ENCODE data around the gene ADCY3. TPM values are rescaled to one million over a fixed set of nuclear protein-coding genes. Genes with fewer than 3 reads are reported as not detected.

The ADCY3 gene
- total RNA-seq, 1 experiment from 2014 or later: 39.5 TPM

DNA sequence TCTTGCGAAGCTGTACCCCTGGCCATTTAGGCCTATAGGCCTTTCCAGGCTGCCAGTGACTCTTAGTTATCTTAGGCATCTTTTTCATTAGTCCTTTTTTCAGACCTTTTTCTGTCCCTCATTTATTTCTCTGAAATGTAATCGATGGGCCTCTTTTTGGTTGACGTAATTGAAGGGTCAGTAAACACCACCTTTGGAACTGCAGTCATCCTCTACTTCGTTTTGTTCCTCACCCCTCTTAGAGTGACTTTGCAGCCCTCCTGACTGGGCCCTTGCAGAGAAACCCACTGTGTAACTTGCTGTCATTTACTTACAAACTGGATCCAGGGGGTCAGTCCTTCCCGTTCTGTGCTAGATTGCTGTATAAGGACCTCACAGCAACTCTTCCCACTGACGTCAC lies 103.6 kb downstream of the ADCY3 start:
- Histone ChIP-seq H2AFZ (ENCODE audit: low read length) (no peak overlapping the region), H2BK120ac (ENCODE audit: low read depth, low read length, poor library complexity, severe bottlenecking) (no peak overlapping the region), H4K8ac (replicated peaks; ENCODE audit: insufficient read length, low read depth, low read length) (no peak overlapping the region), H3K56ac (ENCODE audit: insufficient read length, low read depth, low read length) (no peak overlapping the region), H2AK5ac (ENCODE audit: insufficient read length, low read length) (no peak overlapping the region), H3K23me2 (ENCODE audit: insufficient read length, low read depth, low read length, poor library complexity, severe bottlenecking) (no peaks in the 10 kb centered on the region), H3K79me1 (ENCODE audit: insufficient read depth, low read depth, low read length, poor library complexity, severe bottlenecking) (no peaks in the 10 kb centered on the region), H4K91ac (ENCODE audit: insufficient read length, low read depth, low read length) (no peak overlapping the region), H3K27ac (ENCODE audit: insufficient read length, low read depth, low read length) (no peak overlapping the region), H2BK12ac (ENCODE audit: insufficient read length, low read depth, low read length) (no peak overlapping the region), H3K18ac (ENCODE audit: insufficient read length, low read depth, low read length) (no peak overlapping the region), H2BK20ac (ENCODE audit: low read depth, low read length, poor library complexity, severe bottlenecking) (no peak overlapping the region), H3K9me3 (ENCODE audit: control insufficient read depth, low read depth, low read length) (no peaks in the 10 kb centered on the region), H3K14ac (ENCODE audit: insufficient read depth, low read length) (no peak overlapping the region), H3K4me2 (ENCODE audit: insufficient read depth, insufficient read length, low read length) (no peak overlapping the region), H3K79me2 (ENCODE audit: insufficient read depth, low read length) (0 out of 2 replicates have a peak, but pooled peaks cover 2% of the 10 kb centered on the region), H4K5ac (ENCODE audit: insufficient read length, low read depth, low read length) (no peak overlapping the region), H3K23ac (ENCODE audit: insufficient read length, low read depth, low read length) (no peak overlapping the region), H3K4me1 (ENCODE audit: insufficient read depth, low read length) (peaks cover 4% of the 10 kb centered on the region; the same call in 1 of the 2 replicates), H3K27me3 (ENCODE audit: insufficient read depth, low read length) (no peaks in the 10 kb centered on the region), H2BK5ac (ENCODE audit: insufficient read length, low read length) (no peak overlapping the region), H3K9ac (ENCODE audit: extremely low read depth, insufficient read length, low read length) (no peak overlapping the region), H3K4ac (ENCODE audit: low read depth, low read length) (no peak overlapping the region), H4K20me1 (ENCODE audit: control insufficient read depth, insufficient read depth, insufficient read length) (no peaks in the 10 kb centered on the region), H3T11ph (ENCODE audit: low read length) (no peak overlapping the region), H2BK15ac (ENCODE audit: low read depth, low read length) (no peak overlapping the region)
- TF ChIP-seq, protein P1, sequence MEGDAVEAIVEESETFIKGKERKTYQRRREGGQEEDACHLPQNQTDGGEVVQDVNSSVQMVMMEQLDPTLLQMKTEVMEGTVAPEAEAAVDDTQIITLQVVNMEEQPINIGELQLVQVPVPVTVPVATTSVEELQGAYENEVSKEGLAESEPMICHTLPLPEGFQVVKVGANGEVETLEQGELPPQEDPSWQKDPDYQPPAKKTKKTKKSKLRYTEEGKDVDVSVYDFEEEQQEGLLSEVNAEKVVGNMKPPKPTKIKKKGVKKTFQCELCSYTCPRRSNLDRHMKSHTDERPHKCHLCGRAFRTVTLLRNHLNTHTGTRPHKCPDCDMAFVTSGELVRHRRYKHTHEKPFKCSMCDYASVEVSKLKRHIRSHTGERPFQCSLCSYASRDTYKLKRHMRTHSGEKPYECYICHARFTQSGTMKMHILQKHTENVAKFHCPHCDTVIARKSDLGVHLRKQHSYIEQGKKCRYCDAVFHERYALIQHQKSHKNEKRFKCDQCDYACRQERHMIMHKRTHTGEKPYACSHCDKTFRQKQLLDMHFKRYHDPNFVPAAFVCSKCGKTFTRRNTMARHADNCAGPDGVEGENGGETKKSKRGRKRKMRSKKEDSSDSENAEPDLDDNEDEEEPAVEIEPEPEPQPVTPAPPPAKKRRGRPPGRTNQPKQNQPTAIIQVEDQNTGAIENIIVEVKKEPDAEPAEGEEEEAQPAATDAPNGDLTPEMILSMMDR (conservative IDR thresholded peaks at IDR 0.05): no peak
- Mint-ChIP-seq H3K27me3 (ENCODE audit: low read depth) (no peaks in the 10 kb centered on the region; the same call in 1 of the 2 replicates), H3K4me3 (no peak overlapping the region), H3K4me1 (peaks cover 14 to 24% of the 10 kb centered on the region in 2 experiments), H3K9me3 (peaks cover 0 to 3% of the 10 kb centered on the region in 2 experiments; a peak in 1 of 5 replicates), H3K36me3 (ENCODE audit: insufficient read depth in 1 of 3, low read depth in 3 of 3) (peaks cover 63 to 88% (median 86%) of the 10 kb centered on the region in 3 experiments), H3K27ac (peak overlapping the region in 2 of 3 experiments; percentile 41 to 76; a peak in 2 of 7 replicates)
- no peak for DNase-seq
- no CpG with 5 or more reads among the region's 6 CpGs for WGBS (ENCODE audit: extremely low coverage, insufficient read length, low lambda C conversion rate)

Measured in H9 (cell line).